ENCODE measurements around the gene P4HB.

P4HB gene

DNA sequence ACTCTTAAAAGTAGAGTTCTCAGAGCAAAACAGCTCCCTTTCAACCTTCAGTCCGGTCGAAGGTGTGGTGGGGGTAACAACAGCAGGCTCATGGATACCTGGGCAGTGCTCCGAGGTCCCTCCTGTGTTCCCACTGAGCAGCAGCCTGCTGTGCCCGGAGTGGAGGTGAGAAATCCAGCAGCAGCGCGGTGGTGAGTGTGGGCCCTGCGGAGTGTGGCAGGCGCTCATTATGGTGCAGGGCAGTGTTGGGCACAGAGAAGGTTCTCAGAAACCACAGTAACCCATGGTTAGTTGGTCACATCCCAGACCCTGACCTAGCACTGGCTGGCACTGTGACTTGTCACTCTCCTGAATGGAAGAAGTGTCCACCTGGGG, 5.0 kb upstream of the P4HB start:
- Histone ChIP-seq H3K27me3 (replicated peaks; ENCODE audit: control insufficient read depth, insufficient read depth, low read length) (no peaks in the 10 kb centered on the region), H3K4me3 (ENCODE audit: low read length) (no peak overlapping the region), H3K36me3 (ENCODE audit: control insufficient read depth, insufficient read depth, low read length, severe bottlenecking) (peaks cover 32% of the 10 kb centered on the region), H3K4me1 (ENCODE audit: control insufficient read depth, insufficient read depth, low read length) (peaks cover 36% of the 10 kb centered on the region), H3K9me3 (ENCODE audit: control insufficient read depth, low read length) (no peaks in the 10 kb centered on the region), H3K9ac (ENCODE audit: low read length) (no peak overlapping the region)
- DNase-seq (ENCODE audit: low read depth): no peak

DNA sequence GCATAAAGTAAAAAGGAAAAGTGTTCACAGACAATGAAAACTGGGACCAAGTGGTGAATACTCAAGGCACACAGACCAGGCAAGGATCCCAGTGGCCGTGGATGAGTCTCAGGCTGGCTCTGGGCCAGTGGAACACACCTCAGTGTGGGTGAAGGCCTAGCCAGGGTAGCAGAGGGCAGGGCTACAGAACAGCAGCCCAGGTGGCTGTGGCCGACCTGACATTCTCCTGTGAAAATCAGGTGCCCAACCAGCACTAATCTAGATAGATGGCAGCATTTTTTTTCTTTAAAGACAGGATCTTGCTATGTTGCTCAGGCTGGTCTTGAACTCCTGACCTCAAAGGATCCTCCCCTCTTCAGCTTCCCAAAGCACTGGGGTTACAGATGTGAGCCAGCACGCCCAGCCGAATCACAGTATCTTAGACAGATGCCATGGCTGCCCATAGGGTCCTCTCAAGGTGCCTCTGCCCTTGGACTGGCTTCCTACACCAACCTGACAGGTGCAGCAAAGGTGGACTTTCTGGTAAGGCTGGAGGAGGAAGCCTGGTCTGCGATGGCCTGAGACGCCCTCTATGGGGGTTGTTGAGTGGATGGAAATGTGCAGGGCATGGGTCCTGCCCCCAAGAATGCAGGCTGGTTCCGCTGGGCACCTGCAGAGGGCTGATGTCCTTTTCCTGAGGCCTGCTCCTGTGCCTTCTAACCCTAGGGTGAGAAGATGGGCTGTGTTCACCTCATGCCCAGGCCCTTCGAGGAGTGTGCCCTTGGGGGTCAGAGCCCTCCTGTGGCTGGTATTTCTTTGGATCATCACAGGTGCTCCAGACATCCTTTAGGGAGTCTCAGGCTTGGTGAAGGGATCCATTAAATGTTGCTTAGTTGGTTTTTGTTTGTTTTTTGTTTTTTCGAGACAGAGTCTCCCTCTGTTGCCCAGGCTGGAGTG, 3.8 kb upstream of the P4HB start:
- H3K9ac ChIP-seq (ENCODE audit: low read length): peak overlapping the region; percentile 43

DNA sequence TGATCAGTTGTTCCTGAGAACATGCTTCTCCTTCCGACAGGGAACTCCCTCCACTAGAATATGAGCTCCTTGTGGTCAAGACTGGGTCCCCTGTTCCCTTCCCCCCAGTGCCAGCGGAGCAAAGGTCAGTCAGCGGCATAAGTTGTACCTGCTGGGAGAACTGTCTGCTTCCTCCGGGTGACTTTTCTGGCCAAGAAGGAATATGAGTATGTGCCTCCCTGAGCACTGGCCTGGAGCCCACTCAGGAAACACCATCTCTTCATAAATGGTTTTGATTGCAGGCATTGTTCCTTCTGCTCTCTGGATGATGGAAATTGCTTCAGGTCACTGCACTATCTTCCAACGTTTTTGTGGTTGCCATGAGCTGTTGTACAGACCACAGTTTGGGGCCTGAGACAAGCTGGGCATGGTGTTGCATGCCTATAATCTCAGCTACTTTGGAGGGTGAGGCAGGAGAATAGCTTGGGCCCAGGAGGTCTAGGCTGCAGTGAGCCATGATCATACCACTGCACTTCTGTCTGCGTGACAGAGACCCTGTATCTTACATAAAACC, 2.9 kb upstream of the P4HB start:
- H3K9me3 ChIP-seq (ENCODE audit: control insufficient read depth, low read length): no peaks in the 10 kb centered on the region
- no peaks in the 10 kb centered on the region for H3K27me3 ChIP-seq (replicated peaks; ENCODE audit: control insufficient read depth, insufficient read depth, low read length)
- peaks cover 23% of the 10 kb centered on the region for H3K36me3 ChIP-seq (ENCODE audit: control insufficient read depth, insufficient read depth, low read length, severe bottlenecking)
- no peak overlapping the region for H3K4me3 ChIP-seq (ENCODE audit: low read length)
- no peak for DNase-seq (ENCODE audit: low read depth)
- peaks cover 37% of the 10 kb centered on the region for H3K4me1 ChIP-seq (ENCODE audit: control insufficient read depth, insufficient read depth, low read length)
- peak overlapping the region; percentile 43 for H3K9ac ChIP-seq (ENCODE audit: low read length)

More for the DNA sequence above, 3.8 kb upstream of the P4HB start:
- Histone ChIP-seq H3K4me3 (ENCODE audit: low read length) (no peak overlapping the region), H3K27me3 (replicated peaks; ENCODE audit: control insufficient read depth, insufficient read depth, low read length) (no peaks in the 10 kb centered on the region), H3K4me1 (ENCODE audit: control insufficient read depth, insufficient read depth, low read length) (peaks cover 31% of the 10 kb centered on the region), H3K9me3 (ENCODE audit: control insufficient read depth, low read length) (no peaks in the 10 kb centered on the region), H3K36me3 (ENCODE audit: control insufficient read depth, insufficient read depth, low read length, severe bottlenecking) (peaks cover 24% of the 10 kb centered on the region)
- DNase-seq (ENCODE audit: low read depth): no peak

GRCh38 chr17:81860756-81861568, 627 bp upstream of the P4HB start:
- H3K9ac ChIP-seq (ENCODE audit: low read length): peak overlapping the region; percentile 90
- H3K4me1 ChIP-seq (ENCODE audit: control insufficient read depth, insufficient read depth, low read length): peaks cover 50% of the 10 kb centered on the region
- peaks cover 28% of the 10 kb centered on the region for H3K36me3 ChIP-seq (ENCODE audit: control insufficient read depth, insufficient read depth, low read length, severe bottlenecking)
- peak; percentile 100 for DNase-seq (ENCODE audit: low read depth)
- peak overlapping the region; percentile 86 for H3K4me3 ChIP-seq (ENCODE audit: low read length)
- no peaks in the 10 kb centered on the region for H3K9me3 ChIP-seq (ENCODE audit: control insufficient read depth, low read length)
- H3K27me3 ChIP-seq (replicated peaks; ENCODE audit: control insufficient read depth, insufficient read depth, low read length): no peaks in the 10 kb centered on the region

DNA sequence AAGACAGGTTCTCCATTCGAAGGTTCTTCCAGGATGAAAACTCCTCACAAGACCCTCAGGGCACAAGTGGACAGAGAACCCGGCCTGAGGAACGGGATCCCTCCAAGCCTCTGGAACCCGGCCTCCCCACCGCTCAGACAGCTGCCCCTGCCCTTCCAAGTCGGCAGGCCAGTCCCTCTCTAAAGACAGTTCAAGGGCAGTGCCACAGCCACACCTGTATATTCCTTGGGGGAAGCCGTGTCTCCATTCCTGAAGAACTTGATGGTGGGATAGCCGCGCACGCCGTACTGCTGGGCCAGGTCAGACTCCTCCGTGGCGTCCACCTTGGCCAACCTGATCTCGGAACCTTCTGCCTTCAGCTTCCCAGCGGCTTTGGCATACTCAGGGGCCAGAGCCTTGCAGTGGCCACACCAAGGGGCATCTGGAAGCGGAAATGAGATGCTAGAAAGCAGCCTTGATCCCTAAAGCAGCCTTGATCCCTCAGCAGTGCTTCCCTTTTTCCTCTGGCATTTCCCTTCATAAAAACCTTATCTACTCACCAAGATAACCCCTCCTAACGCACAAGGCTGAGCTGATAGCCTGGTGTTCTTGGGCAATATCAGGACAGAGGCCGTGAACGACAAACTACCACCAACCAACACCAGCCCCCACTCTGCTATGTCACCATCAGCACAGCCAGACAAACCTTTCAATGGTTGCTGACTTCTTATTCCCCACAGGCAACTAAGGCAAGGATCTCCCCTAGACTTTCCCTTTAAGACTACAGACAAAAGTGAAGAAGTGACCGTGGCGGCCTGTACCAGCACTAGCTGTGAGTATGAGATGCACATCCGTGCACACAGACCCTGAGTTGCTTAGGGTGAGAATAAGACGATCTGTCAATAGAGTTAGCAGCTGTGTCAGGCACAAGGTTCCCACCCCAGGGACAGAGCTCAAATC, 1.1 kb downstream of the P4HB start:
- Histone ChIP-seq H3K9me3 (ENCODE audit: control insufficient read depth, low read length) (no peaks in the 10 kb centered on the region), H3K9ac (ENCODE audit: low read length) (peak overlapping the region; percentile 92), H3K36me3 (ENCODE audit: control insufficient read depth, insufficient read depth, low read length, severe bottlenecking) (peaks cover 41% of the 10 kb centered on the region), H3K4me1 (ENCODE audit: control insufficient read depth, insufficient read depth, low read length) (peaks cover 61% of the 10 kb centered on the region), H3K4me3 (ENCODE audit: low read length) (peak overlapping the region; percentile 86), H3K27me3 (replicated peaks; ENCODE audit: control insufficient read depth, insufficient read depth, low read length) (no peaks in the 10 kb centered on the region)
- DNase-seq (ENCODE audit: low read depth): peak; percentile 41

DNA sequence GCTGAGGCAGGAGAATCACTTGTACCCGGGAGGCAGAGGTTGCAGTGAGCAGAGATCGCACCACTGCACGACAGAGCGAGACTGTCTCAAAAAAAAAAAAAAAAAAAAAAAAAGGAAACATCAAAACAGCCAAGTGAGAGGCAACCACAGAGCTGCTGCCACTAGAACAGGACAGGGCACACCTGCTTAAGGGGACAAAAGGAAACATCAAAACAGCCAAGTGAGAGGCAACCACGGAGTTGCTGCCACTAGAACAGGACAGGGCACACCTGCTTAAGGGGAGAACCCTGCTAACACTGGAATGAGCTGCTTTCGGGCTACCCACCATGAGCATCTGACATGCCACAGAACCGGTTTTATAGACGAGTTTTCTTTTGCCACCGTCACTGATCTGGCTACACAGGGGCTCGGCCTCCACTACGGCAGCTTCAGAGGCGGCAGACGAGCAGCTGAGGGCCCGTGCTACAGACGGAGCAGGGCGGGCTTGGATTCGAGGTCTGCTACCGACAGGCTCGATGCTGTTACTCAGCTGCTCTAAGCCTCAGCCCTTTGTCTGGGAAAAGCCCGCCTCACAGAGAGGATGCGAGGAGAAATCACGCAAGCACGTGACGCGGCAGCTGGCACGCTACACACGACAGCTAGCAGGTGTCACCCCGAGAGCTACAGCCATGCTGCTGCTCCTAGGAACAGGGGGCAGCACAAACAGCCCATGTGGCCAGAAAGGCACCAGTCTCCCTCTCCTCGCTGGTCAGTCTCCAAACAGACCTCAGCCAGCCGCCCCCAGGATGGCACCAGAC, 2.0 kb downstream of the P4HB start:
- Histone ChIP-seq H3K9me3 (ENCODE audit: control insufficient read depth, low read length) (no peaks in the 10 kb centered on the region), H3K4me3 (ENCODE audit: low read length) (peak overlapping the region; percentile 86), H3K27me3 (replicated peaks; ENCODE audit: control insufficient read depth, insufficient read depth, low read length) (no peaks in the 10 kb centered on the region), H3K4me1 (ENCODE audit: control insufficient read depth, insufficient read depth, low read length) (peaks cover 53% of the 10 kb centered on the region), H3K36me3 (ENCODE audit: control insufficient read depth, insufficient read depth, low read length, severe bottlenecking) (peaks cover 42% of the 10 kb centered on the region), H3K9ac (ENCODE audit: low read length) (peak overlapping the region; percentile 92)
- no peak for DNase-seq (ENCODE audit: low read depth)

GRCh38 chr17:81854974-81855774, 5.2 kb downstream of the P4HB start:
- Histone ChIP-seq H3K4me1 (ENCODE audit: control insufficient read depth, insufficient read depth, low read length) (peaks cover 38% of the 10 kb centered on the region), H3K4me3 (ENCODE audit: low read length) (no peak overlapping the region), H3K9ac (ENCODE audit: low read length) (peak overlapping the region; percentile 18), H3K36me3 (ENCODE audit: control insufficient read depth, insufficient read depth, low read length, severe bottlenecking) (peaks cover 68% of the 10 kb centered on the region), H3K27me3 (replicated peaks; ENCODE audit: control insufficient read depth, insufficient read depth, low read length) (no peaks in the 10 kb centered on the region), H3K9me3 (ENCODE audit: control insufficient read depth, low read length) (no peaks in the 10 kb centered on the region)
- DNase-seq (ENCODE audit: low read depth): no peak

- Histone ChIP-seq H3K36me3 (ENCODE audit: control insufficient read depth, insufficient read depth, low read length, severe bottlenecking) (peaks cover 74% of the 10 kb centered on the region), H3K9me3 (ENCODE audit: control insufficient read depth, low read length) (no peaks in the 10 kb centered on the region), H3K4me3 (ENCODE audit: low read length) (no peak overlapping the region), H3K27me3 (replicated peaks; ENCODE audit: control insufficient read depth, insufficient read depth, low read length) (no peaks in the 10 kb centered on the region), H3K4me1 (ENCODE audit: control insufficient read depth, insufficient read depth, low read length) (peaks cover 16% of the 10 kb centered on the region), H3K9ac (ENCODE audit: low read length) (no peak overlapping the region)
- DNase-seq (ENCODE audit: low read depth): no peak
Observed at GRCh38 chr17:81852237-81852636, 8.1 kb downstream of the P4HB start.

DNA sequence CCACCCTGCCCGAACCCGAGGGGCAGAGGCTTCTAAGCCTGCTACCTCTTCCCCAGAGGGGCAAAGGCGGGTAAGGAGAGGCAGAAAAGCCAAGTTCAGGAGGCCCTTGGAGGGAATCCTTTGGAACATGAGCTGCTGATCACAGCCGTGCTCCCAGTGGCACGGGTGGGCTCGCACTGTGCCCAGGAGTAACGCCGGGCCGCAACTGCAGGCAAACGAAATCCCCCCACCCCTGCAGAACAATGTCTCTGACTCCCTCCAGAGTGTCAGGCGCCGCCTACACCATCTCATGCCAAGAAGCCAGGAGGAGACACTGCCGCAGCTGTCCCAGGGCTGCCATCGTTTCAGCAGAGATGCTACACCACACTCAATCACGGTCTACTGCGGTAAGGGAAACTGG, 8.9 kb downstream of the P4HB start:
- Histone ChIP-seq H3K9me3 (ENCODE audit: control insufficient read depth, low read length) (no peaks in the 10 kb centered on the region), H3K36me3 (ENCODE audit: control insufficient read depth, insufficient read depth, low read length, severe bottlenecking) (peaks cover 79% of the 10 kb centered on the region), H3K4me3 (ENCODE audit: low read length) (no peak overlapping the region)

More for the DNA sequence above, 8.9 kb downstream of the P4HB start:
- DNase-seq (ENCODE audit: low read depth): no peak
- Histone ChIP-seq H3K9ac (ENCODE audit: low read length) (no peak overlapping the region), H3K4me1 (ENCODE audit: control insufficient read depth, insufficient read depth, low read length) (peaks cover 14% of the 10 kb centered on the region), H3K27me3 (replicated peaks; ENCODE audit: control insufficient read depth, insufficient read depth, low read length) (no peaks in the 10 kb centered on the region)
